GM03348 (cell line): Measurements from ENCODE around the gene GNG4.

Source experiments
- DNase-seq: peaks from one replicate; pipeline ENCODE4 v3.0.0; 2012; ENCODE audit warnings: low spot score

Gene GNG4

DNA sequence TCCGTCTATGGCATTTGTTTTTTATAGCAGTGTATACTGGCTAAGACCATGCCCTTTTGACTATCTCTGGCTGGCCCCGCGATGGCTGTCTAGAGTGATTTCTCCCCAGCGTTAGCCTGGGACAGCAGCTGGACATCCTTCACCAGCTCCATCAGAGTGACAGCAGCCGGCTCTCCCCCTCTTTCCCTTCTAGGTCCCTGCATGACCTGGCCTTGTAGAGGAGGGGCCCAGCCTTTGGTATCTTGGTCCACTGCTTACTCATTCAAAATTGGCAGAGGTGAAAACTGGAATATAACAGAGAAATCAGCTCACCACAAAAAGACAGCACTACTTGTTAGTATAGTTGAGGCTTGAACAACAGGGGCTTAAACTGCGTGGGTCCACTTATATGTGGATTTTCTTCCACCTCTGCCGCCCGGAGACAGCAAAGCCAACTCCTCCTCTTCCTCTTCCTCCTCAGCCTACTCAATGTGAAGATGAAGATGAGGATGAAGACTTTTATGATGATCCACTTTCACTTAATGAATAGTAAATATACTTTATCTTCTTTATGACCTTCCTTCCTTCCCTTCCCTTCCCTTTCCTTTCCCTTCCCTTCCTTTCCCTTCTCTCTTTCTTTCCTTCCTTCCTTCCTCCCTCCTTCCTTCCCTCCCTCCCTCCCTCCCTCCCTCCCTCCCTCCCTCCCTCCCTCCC is 116.0 kb downstream of the GNG4 start:
- DNase-seq, result no peak

DNA sequence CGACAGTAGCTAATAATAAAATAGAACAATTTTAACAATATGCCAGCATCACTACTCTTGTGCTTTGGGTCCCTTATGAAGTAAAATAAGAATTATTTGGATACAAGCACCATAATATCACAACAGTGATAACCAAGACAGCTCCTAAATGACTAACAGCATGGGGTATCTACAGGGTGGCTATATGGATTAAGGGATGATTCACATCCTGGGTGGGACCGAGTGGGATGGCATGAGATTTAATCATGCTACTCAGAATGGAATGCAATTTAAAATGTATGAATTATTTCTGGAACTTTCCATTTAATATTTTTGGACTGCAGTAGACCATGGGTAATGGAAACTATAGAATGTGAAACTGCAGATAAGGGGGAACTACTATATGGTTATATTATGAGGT is 117.2 kb downstream of the GNG4 start:
- DNase-seq, result peak; percentile 48

DNA sequence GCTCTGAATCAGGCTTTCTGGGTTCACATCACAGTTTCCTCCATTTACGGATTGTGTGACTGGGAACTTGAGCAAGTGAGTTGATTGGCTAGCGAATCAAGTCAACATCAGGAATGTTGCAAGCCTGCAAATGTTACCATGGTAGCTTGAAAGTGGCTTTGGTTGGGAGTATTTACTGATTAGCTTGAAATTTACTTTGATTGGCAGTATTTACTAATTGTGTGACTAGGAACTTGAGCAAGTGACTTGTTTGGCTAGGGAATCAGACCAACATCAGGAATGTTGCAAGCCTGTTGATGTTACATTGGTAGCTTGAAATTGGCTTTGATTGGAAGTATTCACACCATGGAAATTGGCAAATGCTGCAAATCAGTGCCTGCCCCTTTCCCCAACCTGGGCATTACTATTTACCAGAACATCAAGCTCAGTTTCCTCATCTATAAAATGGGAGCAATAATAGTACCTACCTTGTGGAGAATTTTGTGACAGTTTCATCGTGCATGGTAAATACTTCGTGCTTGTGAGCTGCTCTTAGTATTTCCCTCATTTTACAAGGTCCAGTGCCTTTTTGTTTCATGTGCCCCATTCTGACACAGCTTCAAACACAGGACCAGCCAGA is 122.3 kb downstream of the GNG4 start:
- DNase-seq, result no peak

DNA sequence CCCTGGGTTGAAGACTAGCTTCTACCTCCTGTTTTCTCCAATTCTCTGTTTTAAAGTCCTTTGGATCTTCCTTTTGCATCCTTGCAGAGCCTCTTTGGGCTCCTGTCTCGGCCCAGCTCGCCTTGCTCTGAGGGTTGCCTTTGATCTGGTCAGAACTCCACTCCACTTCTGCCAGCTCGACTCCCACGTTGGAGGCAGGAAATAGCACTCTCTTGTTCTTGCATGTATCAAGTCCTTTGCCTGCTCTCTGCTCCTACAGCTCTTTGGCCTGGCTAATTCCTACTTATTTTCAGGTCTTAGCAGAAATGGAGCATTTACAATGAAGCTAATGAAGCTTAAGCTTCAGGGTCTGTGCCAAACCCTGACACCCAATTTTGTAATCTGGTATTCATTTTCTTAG is 124.3 kb downstream of the GNG4 start:
- DNase-seq, result no peak

DNA sequence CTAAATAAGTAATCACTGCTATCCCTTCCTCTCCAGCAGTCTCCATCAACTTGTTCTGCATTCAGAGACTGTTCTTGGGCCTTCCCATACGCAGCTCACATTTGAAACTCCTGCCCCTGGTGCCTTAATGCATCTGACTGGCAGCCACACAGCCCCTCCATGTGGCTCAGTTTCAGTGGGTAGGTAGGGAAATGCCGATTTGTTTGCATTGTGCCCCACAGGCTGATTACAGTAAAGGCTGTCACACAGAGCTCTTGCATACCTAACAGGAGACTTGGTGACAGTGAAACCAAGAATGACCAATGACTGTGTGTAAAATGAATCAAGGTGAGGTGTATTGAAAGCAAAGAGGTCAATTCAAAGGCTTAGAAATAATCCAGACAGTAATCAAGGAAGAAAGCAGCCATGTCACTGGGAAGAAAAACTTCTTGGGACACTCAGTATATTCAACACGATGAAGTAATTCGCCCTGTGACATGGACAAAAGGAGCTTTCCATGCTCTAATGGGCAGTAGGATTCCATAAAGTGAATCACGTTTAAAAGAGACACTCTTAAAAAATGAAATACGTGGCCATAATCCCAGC is 132.6 kb downstream of the GNG4 start:
- no peak for DNase-seq

DNA sequence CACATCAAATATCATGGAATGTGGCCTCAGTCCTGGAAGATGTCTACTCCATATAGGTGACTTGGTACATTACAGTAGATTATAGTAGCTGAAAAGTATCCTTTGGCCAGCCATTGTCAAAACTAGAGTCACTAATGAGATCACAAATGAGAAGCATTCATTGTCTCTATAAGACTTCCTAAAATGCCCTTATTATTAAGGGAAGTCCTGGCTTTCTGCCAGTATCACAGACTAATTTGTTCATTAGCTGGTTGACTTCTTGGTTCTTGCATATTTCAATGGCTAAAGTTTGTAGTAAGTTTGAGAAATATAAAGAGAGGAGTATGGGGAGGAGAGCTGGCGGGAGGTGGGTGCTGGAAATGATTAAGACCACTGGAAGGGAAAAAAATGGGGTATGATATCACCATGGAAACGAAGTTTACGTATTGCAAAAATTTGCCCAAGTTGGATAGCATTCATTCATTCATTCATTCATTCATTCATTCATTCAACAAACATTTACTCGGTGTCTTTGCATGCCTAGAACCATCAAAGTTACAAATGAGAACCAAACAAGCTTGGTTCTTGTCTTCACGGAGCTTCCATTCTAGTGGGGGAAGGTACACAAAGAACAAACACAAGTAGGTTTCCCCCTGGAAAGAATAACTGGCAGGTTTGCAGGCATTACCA is 133.6 kb downstream of the GNG4 start:
- DNase-seq, result no peak

DNA sequence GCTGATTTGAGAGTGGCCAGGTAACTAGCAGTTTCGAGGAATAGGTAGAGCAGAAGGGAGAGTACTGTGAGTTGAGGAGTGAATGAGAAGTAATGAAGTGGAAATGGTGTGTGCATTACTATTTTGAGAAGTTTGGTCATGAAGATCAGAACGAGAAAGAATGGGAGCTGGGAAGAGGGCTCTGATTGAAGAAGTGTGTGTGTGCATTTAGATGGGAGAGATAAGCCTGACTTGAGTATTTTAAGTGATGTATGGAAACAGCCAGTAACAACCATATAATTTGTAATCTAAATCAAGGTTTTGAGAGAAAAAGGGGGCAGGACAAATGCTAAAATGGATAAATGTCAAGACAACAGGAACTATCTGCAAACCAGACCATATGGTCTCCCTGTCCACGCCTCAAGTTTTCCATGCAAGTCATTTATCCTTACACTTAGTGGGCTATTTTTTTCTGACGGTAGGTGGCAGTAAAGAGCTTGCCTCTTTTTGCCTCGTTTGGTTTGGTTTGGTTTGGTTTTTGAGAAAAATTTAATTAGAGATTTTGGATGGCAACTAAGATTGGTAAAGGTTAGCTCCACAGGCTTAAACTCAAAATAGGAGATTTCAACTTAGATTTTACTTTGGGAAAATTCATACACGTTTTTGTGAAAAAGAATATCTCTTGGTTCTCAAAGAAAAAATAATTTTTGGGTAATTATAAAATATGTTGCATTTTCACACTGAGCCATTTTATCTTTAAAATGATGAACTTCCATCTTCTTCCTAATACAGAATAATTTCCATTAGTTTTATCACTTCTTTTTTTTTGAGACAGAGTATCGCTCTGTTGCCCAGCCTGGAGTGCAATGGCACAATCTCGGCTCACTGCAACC is 135.9 kb downstream of the GNG4 start:
- peak; percentile 70 for DNase-seq

DNA sequence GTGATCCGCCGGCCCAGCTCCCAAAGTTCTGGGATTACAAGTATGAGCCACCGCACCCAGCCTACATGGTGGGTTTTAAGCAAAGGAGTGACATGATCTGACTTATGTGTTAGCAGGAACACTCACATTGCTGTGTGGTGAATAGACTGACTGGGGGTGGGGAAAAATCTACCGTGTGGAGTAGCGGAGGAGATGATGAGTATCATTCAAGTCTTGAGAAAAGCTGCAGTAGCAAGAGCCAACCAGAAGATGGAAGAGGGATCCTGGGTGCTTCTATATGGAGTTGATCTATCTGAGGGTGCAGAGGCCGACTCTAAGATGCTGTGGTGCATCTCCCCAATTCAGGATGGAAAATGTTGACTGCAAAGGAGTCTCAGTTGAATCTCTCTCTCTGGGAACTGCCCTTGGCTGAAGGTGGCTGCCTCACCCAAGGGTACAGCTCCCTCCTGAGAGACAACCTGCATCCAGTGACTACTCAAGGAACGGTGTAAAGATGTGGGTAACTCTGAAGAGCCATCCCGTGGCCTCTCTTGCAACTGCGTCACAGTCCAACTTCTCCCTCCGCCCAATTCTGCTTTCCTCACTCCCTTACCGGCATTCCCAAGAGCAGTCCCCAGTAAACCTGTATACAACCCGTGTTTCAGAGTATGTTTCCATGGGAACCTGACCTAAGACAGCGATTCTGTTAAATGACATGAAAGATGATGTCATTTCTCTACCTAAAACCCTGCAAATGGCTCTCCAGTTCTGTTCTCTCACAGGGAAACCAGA is 137.9 kb downstream of the GNG4 start:
- DNase-seq, result no peak

DNA sequence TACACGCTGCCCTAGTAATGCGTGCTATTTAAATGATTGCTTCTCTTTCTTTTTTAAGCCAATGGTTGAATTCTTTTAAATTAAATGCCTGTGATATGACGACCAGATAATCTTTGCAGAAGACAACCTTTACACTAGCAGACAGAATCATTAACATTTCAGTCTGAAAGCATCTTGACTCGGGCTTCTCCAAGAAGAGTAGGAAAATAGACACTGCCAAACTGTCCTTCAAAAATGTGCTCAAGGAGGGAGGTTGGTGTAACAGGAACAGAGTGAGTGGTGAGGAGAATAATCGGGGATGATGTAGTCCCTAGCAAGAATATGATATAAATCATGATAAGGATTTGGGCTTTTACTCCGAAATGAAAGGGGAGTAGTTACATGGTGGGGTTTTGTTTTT is 138.8 kb downstream of the GNG4 start:
- DNase-seq, result no peak

DNA sequence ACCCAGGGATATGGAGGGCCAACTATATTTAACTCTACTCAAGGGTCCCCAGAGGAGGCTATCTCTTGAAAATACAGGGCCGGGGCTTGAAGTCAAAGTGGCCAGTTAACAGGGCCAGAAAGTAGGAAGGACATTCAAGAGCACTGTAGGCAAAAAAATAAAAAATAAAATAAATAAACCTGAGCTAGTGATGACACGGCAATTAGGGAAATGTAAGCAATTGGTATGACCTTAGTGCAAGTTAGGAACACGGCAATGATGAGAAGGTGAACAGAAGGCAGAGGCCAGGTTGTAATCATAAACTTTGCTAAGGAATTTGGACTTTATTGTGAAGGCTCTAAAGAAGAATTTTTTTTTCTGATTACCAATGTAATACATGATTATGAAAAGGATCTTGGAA is 142.0 kb downstream of the GNG4 start:
- no peak for DNase-seq

DNA sequence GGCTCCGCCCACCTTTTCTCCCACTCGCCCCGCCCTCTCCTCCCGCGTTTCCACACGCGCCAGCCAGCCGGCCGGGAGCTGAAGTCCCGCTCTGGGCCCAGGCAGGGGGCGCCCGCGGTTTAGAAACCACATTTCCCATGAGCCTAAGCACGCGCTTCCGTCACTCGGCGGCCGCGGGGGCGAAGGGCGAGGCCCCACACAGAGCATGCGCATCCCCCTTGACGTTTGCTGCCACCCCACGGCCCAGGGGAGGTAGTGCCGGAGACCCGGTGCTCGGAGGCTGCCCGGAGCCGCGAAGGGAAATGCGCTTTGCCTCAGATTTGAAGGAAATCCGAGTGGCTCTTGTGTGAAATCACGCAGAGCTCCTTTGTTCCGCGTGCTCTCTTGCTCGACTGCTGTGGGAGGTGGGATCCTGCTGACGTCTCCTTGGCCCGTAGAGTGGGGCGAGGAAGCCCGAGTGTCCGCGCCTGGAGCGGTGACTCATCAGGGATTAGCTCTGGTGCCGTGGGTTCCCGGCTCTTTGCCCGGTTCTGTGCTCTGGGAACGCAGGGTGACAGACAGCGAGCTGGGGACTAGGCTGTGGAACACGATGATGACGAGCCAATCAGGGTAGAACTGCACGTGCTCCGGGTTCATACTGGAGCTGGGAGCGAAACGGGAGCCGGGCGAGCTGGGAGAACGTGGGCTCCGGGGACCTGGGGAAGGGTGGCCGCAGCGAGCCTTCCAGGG is 144.9 kb downstream of the GNG4 start:
- DNase-seq, result peak; percentile 98

DNA sequence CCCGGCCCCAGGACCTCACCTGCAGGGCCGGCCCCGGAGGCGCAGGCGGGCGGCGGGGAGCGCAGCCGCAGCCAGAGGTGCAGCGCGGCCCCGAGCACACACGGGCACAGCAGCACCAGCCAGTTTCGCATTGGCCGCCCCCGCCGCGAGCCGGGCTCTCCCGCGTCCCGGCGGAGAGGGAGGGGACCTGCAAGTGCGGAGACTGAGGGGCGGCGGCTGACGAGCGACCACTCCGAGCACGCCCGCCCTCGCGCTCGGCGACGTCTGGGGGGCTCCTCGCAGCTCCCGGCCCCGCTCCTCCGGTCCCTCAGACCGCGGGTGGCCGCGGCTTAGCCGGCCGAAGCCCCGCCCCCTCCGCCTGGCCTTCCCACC is 145.5 kb downstream of the GNG4 start, which contains the start of gene B3GALNT2:
Gene B3GALNT2, minus strand, starts transcription at position 331 of the 372 bp plus-strand sequence. Its CDS starts 200 bp downstream, at position 131.
- no peak for DNase-seq

DNA sequence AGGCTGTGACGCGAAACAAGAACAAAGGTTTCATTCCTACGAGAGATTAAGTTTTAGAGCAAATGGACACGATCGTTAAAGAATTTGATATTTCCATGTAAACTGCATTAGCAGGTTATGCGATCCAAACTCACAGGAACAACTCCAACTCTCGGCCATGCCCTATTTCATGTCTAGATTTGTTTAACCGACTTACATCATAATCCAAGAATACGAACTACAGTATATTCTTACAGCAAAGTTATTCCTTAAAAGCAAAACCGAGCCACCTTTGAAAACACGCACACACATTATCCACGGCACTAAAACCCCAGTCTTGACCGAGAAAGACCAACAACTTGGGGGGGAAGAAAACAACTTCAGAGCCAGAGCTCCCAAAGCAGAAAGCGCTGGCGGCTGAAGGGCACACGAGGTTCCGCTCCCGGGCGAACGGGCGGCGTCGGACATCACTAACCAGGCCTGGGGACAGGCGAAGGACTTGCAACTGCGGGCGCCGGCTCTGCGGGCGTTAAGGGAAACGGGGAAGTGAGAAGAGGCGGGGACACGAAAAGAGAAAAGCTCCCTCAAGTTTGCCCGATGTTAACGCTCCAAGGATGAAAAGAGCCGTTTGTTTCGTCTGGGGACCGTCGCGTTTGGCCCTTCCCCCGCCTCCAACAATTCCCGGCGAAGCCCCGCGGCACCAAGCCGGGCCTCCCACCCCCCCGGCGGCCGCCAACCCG is 146.0 kb downstream of the GNG4 start:
- peak; percentile 58 for DNase-seq

DNA sequence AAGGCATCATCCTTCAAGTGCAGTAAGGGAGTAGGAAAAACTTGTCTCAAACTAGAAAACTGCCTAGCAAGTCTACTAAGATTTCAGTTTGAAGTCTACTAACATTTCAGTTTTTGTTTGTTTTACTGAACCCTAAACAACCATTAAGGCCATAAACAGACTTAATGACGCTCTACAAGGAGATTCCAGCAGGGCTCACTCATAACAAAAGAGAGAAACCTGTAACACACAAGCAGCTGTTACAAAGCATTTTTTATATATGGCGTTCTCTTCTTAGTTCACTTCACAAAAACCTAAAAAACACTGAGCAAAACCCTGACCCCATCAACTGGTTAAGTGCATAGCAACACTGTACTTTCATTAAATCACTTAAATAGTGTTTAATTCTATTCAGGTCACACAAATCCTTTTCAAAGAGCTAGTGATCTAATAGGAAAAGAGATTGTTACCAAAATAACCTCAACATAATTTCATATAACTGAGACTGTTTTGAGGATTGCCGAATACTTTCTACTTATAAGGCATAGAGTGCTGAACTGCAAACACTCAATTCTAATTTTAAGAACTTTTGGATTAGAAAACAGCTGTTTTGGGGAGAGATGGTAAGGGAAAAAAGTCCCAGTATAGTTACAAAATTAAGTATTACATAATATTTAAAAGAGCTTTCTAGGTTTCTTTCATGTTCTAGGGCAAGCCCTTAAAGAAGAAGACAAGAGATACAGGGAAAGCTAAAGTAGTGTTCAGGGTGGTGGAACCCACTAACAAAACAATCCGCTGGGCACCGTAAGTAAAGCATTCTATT is 146.8 kb downstream of the GNG4 start:
- DNase-seq, result peak; percentile 19

DNA sequence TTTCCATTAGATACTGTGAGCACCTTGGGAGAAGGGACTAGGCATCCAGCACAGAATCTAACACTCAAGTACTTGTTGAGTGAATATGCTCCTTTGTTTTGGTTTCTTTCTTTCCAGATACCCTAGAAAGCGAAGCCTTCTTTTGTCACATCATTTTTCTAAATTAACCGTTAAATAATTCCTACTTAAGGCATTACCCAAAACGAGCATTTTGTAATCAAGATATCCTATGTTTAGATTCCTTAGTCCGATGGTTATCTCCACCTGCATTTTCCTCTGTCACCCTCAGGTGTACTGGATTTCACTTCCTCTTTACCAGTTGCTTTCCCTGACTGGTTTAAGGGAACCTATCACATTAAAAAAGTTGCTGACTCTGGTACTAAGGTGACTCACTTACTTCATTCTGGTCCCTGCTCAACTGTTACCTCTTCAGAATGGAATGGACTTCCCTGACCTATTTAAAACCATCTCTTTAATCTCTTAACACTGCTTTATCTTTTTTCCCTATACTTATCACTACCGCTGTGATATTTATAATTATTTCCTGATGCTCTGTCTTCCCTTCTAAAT is 148.5 kb downstream of the GNG4 start:
- no peak for DNase-seq
